Endothelial cell (in vitro differentiated cells): ENCODE data around the gene TREML1. TPM values are rescaled to one million over a fixed set of nuclear protein-coding genes. Genes with fewer than 3 reads are reported as not detected.

Experiments
- DNase-seq: peaks from one replicate; pipeline ENCODE4 v3.0.0; 2021; ENCODE audit warnings: low spot score
- H3K27ac Mint-ChIP-seq: one replicate; pipeline ENCODE4 v1.8.0; 2021; ENCODE audit warnings: mixed read lengths, inconsistent platforms; ENCODE audit not compliant: unreplicated experiment
- H3K27me3 Mint-ChIP-seq: one replicate; pipeline ENCODE4 v1.8.0; 2021; ENCODE audit warnings: mild to moderate bottlenecking, moderate library complexity, mixed read lengths, inconsistent platforms; ENCODE audit not compliant: unreplicated experiment
- H3K36me3 Mint-ChIP-seq: one replicate; pipeline ENCODE4 v1.8.0; 2021; ENCODE audit warnings: mild to moderate bottlenecking, low read depth, mixed read lengths, inconsistent platforms; ENCODE audit not compliant: unreplicated experiment
- H3K4me1 Mint-ChIP-seq: one replicate; pipeline ENCODE4 v1.8.0; 2021; ENCODE audit warnings: mild to moderate bottlenecking, mixed read lengths, inconsistent platforms; ENCODE audit not compliant: unreplicated experiment
- H3K4me3 Mint-ChIP-seq: one replicate; pipeline ENCODE4 v1.8.0; 2021; ENCODE audit warnings: mild to moderate bottlenecking, mixed read lengths, inconsistent platforms; ENCODE audit not compliant: unreplicated experiment
- H3K9me3 Mint-ChIP-seq: one replicate; pipeline ENCODE4 v1.8.0; 2021; ENCODE audit warnings: mixed read lengths, inconsistent platforms; ENCODE audit not compliant: unreplicated experiment
- CTCF ChIP-seq: fragments of 200-600 bp; sonication (generic); IDR thresholded peaks from one replicate; pipeline ENCODE4 v1.5.0; 2021; ENCODE audit warnings: antibody characterized with exemption; ENCODE audit not compliant: unreplicated experiment
- total RNA-seq: library from RNA; stranded (reverse); fragmentation: NEBNext Ultra II Directional; extraction: Animal tissue kit (Norgen Biotek cat#: 25700); gene quantifications from one replicate; pipeline ENCODE4 v1.2.1, GENCODE V29; 2021; ENCODE audit not compliant: unreplicated experiment

Gene TREML1
- total RNA-seq, 1 donor from 2014 or later: 2.3 TPM

DNA sequence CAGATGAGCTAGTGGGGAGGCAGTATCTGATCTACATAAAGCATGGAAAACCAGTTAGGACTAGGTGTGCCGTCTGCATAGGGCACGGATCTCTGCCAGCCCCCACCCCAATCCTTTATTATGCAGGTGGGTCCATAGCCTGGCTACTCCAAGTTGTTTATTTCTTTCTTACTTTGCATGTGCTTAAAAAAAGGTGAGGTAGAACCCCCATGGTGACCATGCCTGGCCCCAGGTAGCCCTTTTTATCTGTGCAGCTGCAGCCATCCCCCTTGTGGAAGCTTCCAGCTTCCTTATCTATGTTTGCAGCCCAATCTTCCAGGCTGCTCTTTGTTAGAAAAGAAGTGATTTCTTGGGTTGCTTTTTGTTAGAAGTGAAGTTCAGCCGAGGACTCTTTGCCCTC, 17.8 kb upstream of the TREML1 start:
- Mint-ChIP-seq H3K9me3 (no peaks in the 10 kb centered on the region), H3K36me3 (no peaks in the 10 kb centered on the region), H3K4me3 (no peak overlapping the region), H3K27me3 (peaks cover 1% of the 10 kb centered on the region), H3K27ac (no peak overlapping the region), H3K4me1 (peaks cover 4% of the 10 kb centered on the region)
- no peak for TF ChIP-seq CTCF
- DNase-seq: no peak

GRCh38 chr6:41170547-41171160, 16.5 kb upstream of the TREML1 start:
- Mint-ChIP-seq H3K27me3 (peaks cover 1% of the 10 kb centered on the region), H3K36me3 (no peaks in the 10 kb centered on the region), H3K9me3 (no peaks in the 10 kb centered on the region), H3K4me1 (peaks cover 4% of the 10 kb centered on the region), H3K27ac (no peak overlapping the region), H3K4me3 (no peak overlapping the region)
- no peak for TF ChIP-seq CTCF
- no peak for DNase-seq

GRCh38 chr6:41167173-41167963, 13.2 kb upstream of the TREML1 start:
- Mint-ChIP-seq H3K27ac (no peak overlapping the region), H3K9me3 (no peaks in the 10 kb centered on the region), H3K4me1 (peaks cover 4% of the 10 kb centered on the region), H3K36me3 (no peaks in the 10 kb centered on the region), H3K27me3 (peaks cover 8% of the 10 kb centered on the region), H3K4me3 (no peak overlapping the region)
- TF ChIP-seq CTCF: no peak
- DNase-seq: peak; percentile 63

- TF ChIP-seq CTCF: no peak
- Mint-ChIP-seq H3K4me3 (no peak overlapping the region), H3K36me3 (no peaks in the 10 kb centered on the region), H3K9me3 (no peaks in the 10 kb centered on the region), H3K4me1 (no peaks in the 10 kb centered on the region), H3K27ac (no peak overlapping the region), H3K27me3 (peaks cover 8% of the 10 kb centered on the region)
- no peak for DNase-seq
Observed at GRCh38 chr6:41164551-41165120, 10.5 kb upstream of the TREML1 start.

DNA sequence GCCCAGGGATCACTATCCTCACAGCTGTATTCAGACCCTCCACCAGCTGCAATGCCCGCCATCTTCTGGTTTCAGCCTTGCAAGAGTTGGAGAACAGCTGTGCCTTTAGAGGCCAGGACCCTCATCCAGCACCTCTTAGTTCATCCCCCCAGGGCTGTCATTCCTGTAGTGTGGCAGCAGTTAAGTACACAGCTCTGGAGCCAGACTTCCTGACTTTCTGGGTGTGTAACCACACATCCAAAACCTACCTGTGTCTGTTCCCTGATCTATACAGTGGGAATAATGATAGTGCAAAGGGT, 9.2 kb upstream of the TREML1 start:
- no peak for TF ChIP-seq CTCF
- DNase-seq: no peak
- no peaks in the 10 kb centered on the region for H3K36me3 Mint-ChIP-seq
- no peak overlapping the region for H3K27ac Mint-ChIP-seq
- H3K4me1 Mint-ChIP-seq: no peaks in the 10 kb centered on the region
- H3K4me3 Mint-ChIP-seq: no peak overlapping the region
- peaks cover 8% of the 10 kb centered on the region for H3K27me3 Mint-ChIP-seq
- H3K9me3 Mint-ChIP-seq: no peaks in the 10 kb centered on the region
